Neural progenitor cell (in vitro differentiated cells): ENCODE data around the gene LSM14B.

Experiments used
- CTCF ChIP-seq: fragments of 200-600 bp; sonication (generic); IDR thresholded peaks from 2 replicates; pipeline ENCODE4 v1.5.1; 2017; ENCODE audit warnings: antibody characterized with exemption, mild to moderate bottlenecking
- EZH2 ChIP-seq: fragments of 200-600 bp; sonication (generic); IDR thresholded peaks from 2 replicates; pipeline ENCODE4 v1.6.1; 2017; ENCODE audit warnings: antibody characterized with exemption, mild to moderate bottlenecking, moderate library complexity
- EZH2phosphoT487 ChIP-seq: fragments of 200-600 bp; sonication (generic); IDR thresholded peaks from 2 replicates; pipeline ENCODE4 v1.6.1; 2017; ENCODE audit warnings: antibody characterized with exemption

GRCh38 chr20:62073323-62073722 lies 49.0 kb upstream of the LSM14B start:
- TF ChIP-seq CTCF (no peak), EZH2 (no peak), EZH2phosphoT487 (no peak)
